SKM-1 (cell line): Measurements from ENCODE around the gene C6orf89.

ENCODE experiments used
- DNase-seq: peaks from one replicate; lab custom pipeline; 2025; ENCODE audit not compliant: unreplicated experiment; lab: John Stamatoyannopoulos, UW

C6orf89 gene

GRCh38 chr6:36967301-36967700 lies 81.5 kb downstream of the C6orf89 start:
- no peak for DNase-seq

GRCh38 chr6:36967757-36968156 lies 82.0 kb downstream of the C6orf89 start:
- no peak for DNase-seq

GRCh38 chr6:36968266-36968977 lies 82.7 kb downstream of the C6orf89 start:
- no peak for DNase-seq

GRCh38 chr6:36969240-36969691 lies 83.5 kb downstream of the C6orf89 start:
- DNase-seq = no peak

GRCh38 chr6:36969988-36970891 lies 84.5 kb downstream of the C6orf89 start:
- no peak for DNase-seq

- DNase-seq = no peak
Measured at GRCh38 chr6:36970892-36971842, 85.4 kb downstream of the C6orf89 start.

GRCh38 chr6:36971921-36972673 lies 86.3 kb downstream of the C6orf89 start:
- no peak for DNase-seq

- no peak for DNase-seq
Measured at GRCh38 chr6:36973190-36973589, 87.4 kb downstream of the C6orf89 start.

GRCh38 chr6:36973647-36974046 lies 87.9 kb downstream of the C6orf89 start:
- no peak for DNase-seq

- no peak for DNase-seq
Measured at GRCh38 chr6:36975231-36976006, 89.7 kb downstream of the C6orf89 start.

- no peak for DNase-seq
Measured at GRCh38 chr6:36976007-36976264, 90.2 kb downstream of the C6orf89 start.

- no peak for DNase-seq
Measured at GRCh38 chr6:36976509-36976908, 90.8 kb downstream of the C6orf89 start.

GRCh38 chr6:36976931-36977330 lies 91.2 kb downstream of the C6orf89 start:
- DNase-seq = no peak

- DNase-seq = no peak
Measured at GRCh38 chr6:36977470-36977941, 91.8 kb downstream of the C6orf89 start.
